GM13977 (cell line): ENCODE results near the gene IDI2.
A peak's percentile ranks its signal among the peaks of the same experiment; 100 is the strongest.

Experiments used
- DNase-seq: peaks from one replicate; pipeline ENCODE4 v3.0.0; 2012; ENCODE audit warnings: low spot score
- CTCF ChIP-seq: IDR thresholded peaks from 2 replicates; pipeline ENCODE4 v1.5.1; 2012; ENCODE audit warnings: mild to moderate bottlenecking, control low read depth; ENCODE audit not compliant: insufficient read depth; ENCODE audit errors: extremely low read depth, missing control alignments
- in situ Hi-C: fragments of 300-500 bp; cut with MboI; formaldehyde crosslinking; loops from one replicate; pipeline ENCODE4 v1.12.0; 2022; ENCODE audit warnings: low sequenced_read_pairs, low pct_unique_long_range_greater_than_20kb, mixed read lengths, inconsistent platforms; ENCODE audit not compliant: unreplicated experiment

Gene IDI2

GRCh38 chr10:990808-991207 is 34.9 kb downstream of the IDI2 start:
- DNase-seq = no peak
- in situ Hi-C loops = no loop called here
- no peak for TF ChIP-seq CTCF

- TF ChIP-seq CTCF = no peak
- in situ Hi-C loops = no loop called here
- DNase-seq = no peak
Observed at GRCh38 chr10:988667-989545, 36.8 kb downstream of the IDI2 start.

- in situ Hi-C loops = no loop called here
- peak; percentile 99 for DNase-seq
- peak; percentile 76 for TF ChIP-seq CTCF
Observed at GRCh38 chr10:987870-988666, 37.6 kb downstream of the IDI2 start, which contains the start of gene GTPBP4. Gene GTPBP4, plus strand, starts transcription at chr10:988434. Its CDS starts 46 bp downstream, at chr10:988480.

GRCh38 chr10:987620-987869 is 38.1 kb downstream of the IDI2 start:
- TF ChIP-seq CTCF = no peak
- DNase-seq = no peak
- in situ Hi-C loops = no loop called here

GRCh38 chr10:986881-987619 is 38.6 kb downstream of the IDI2 start:
- no peak for DNase-seq
- TF ChIP-seq CTCF = no peak
- in situ Hi-C loops = no loop called here

GRCh38 chr10:986137-986825 is 39.4 kb downstream of the IDI2 start:
- in situ Hi-C loops = no loop called here
- no peak for TF ChIP-seq CTCF
- DNase-seq = no peak
